GM12873 (cell line): ENCODE measurements around the gene OTOP3.

Experiments used
- CTCF ChIP-seq: IDR thresholded peaks from 2 replicates; pipeline ENCODE4 v1.5.1; 2012; ENCODE audit warnings: low read depth, mild to moderate bottlenecking, moderate library complexity, low read length, control low read depth; ENCODE audit not compliant: insufficient read depth; ENCODE audit errors: missing control alignments

Gene OTOP3

DNA sequence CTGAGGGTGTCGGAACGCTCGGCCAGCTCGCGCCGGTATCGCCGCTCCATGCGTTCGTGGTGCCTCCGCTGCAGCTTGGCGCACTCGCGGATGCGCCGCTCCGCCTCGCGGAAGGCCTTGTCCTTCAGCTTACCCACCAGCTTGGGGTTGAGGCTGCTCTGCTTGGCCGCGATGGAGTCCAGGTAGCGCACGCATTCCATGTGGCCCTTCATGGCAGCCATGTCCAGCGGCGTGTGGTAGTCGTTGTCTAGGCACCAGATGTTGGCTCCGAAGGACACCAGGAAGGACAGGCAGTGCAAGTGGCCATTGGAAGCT lies 15.4 kb upstream of the OTOP3 start:
- no peak for TF ChIP-seq CTCF

DNA sequence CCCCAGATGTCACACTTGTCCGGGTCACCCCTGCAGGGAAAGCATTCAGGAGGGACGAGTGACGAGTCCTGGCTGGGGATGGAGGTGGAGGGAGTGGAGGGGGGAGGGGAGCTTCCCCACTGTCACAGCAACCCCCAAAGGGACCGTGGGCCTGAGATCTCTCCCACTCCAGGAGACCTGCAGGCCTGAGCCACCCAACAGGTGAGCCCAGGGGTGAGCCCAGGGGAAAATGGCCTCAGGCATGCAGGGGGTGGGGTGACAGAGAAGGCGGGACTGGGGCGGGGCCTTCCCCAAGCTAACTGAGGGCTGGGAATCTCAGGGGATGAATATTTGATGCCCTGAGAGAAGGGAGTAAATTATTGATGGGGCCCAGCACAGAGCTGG lies 15.1 kb upstream of the OTOP3 start:
- TF ChIP-seq CTCF, result no peak

GRCh38 chr17:74921026-74921681 lies 14.5 kb upstream of the OTOP3 start:
- TF ChIP-seq CTCF, result no peak

DNA sequence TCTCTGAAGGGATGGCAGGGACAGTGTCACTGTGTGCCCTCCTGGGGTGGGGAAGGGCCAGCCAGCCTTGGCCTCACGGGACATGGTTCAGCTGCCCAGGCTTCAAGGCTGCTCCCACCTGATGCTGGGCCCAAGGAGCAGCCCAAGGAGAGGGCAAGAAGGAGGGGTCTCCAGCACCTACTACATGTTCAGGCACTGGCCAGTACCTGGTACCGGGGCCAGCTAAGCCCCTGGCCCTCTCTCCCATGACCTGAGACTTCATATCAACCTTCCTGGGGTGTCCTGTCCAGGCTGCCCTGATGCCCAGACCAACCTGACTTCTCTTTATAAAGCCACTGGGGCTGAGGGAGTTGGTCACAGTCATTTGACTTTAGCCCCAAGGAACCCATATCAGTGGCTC lies 13.9 kb upstream of the OTOP3 start:
- no peak for TF ChIP-seq CTCF

DNA sequence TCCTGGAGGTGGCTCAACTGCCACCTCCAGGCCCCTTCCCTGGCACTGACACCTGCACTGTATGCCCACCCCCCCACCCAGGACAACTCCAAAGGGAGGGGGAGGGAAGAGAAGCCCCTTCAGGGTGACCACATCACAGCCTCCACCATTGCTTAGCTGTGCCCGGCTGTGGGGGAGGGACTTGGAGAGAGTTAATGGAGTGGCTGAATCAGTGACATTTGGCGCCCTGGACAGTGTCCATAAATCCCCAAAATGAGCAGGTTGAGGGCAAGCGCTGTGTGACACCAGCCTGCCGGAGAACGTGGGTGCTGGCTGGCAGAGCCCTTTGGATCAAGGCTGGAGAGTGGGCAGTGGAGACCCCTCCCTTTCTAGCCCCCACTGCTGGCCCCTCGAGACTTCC lies 13.5 kb upstream of the OTOP3 start:
- TF ChIP-seq CTCF, result no peak

DNA sequence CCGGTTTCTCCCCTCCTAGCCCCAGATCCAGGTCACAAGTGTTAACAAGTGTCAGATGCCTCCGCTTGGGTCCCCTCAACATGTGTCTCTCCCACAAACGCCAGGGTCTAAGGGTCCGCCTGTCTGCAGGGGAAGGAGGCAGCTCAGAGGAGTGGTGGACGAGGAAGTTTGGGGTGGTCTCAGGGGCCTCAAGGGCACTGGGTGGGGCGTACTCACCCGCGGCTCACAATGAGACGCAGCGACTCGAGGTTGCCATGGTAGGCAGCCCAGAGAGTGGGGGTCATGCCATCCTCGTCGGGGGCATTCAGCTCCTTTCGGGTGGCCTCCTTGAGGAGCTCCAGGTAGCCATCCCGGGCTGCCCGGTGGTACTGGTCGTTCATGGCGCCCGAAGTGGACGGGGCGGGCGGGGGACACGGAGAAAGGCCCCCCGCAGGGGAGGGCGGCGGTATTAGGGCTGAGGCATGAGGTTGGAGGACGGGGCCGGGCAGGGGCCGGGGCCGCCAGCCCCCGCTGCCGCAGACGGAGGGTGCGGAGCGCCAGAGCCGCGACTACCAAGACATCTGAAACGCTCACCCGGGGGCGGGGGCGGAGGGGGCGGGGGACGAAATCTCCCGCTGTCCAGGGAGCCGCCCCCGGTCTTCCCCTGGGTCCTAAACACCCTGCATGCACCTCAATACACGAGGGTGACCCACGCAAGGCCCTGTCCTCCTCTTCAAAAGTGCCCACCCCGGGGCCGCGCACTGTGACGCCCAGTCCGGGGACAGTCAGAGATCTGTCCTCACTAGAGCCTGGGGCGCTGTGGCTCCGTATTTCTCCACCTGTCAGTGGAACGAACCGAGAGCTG lies 12.8 kb upstream of the OTOP3 start, which contains the start of gene USH1G:
TSS of gene USH1G (minus strand) at position 562 of the 844 bp plus-strand sequence. CDS start at position 380, 182 bp downstream.
- no peak for TF ChIP-seq CTCF

DNA sequence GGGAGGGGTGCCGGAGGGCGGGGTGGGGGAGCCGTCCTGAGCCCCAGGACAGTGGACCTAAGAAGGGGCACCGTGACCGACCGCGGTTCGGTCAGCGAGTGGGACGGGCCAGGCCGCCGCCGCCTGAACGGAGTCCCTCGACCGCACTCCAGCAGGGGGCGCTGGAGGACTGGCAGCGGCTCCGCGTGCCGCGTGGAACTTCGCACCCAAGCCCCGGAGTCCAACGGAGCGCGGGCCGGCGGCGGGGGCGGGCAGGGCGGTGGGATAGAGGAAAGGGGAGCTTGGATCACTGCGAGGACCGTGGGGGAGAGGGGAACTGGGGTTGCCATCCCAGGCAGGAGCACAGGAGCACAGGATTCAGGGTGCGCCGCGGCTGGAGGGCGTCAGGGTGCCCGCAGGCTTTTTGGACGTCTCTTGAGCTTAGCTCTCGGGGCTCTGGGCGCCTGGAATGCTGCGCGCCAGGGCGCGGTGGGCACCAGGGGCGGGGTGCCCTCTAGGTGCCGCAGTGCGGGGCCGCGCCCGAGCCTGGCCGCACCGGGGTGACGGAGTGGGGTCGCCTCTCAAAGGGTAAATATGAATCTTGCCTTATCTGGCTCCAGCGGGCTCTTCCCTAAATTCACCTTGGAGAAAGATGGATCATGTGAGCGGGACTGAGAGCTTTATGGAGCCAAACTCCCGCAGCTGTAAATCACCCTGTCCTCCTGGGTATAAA lies 12.0 kb upstream of the OTOP3 start:
- TF ChIP-seq CTCF, result peak; percentile 74
